ENCODE results near the gene ADAMTS17.

Gene ADAMTS17

GRCh38 chr15:100141311-100142001 lies 200.3 kb downstream of the ADAMTS17 start:
- Histone ChIP-seq H3K9me2 (replicated peaks; ENCODE audit: control insufficient read depth, low read length) (no peaks in the 10 kb centered on the region), H3K27me3 (ENCODE audit: control insufficient read depth, low read length) (no peaks in the 10 kb centered on the region), H3K9me3 (ENCODE audit: control insufficient read depth, insufficient read depth, low read length) (no peaks in the 10 kb centered on the region), H3K27ac (ENCODE audit: low read depth, low read length) (no peak overlapping the region), H3F3A (ENCODE audit: control insufficient read depth, insufficient read depth) (no peaks in the 10 kb centered on the region), H3K79me2 (ENCODE audit: control insufficient read depth, low read length) (no peaks in the 10 kb centered on the region), H3K4me2 (ENCODE audit: low read length) (no peak overlapping the region), H4K20me1 (ENCODE audit: control insufficient read depth, insufficient read depth, low read depth, low read length) (no peaks in the 10 kb centered on the region), H3K4me1 (ENCODE audit: control insufficient read depth, low read length) (no peaks in the 10 kb centered on the region), H3K36me3 (ENCODE audit: control insufficient read depth, low read length) (no peaks in the 10 kb centered on the region), H3K4me3 (ENCODE audit: low read length) (no peak overlapping the region)
- TF ChIP-seq, protein P1, sequence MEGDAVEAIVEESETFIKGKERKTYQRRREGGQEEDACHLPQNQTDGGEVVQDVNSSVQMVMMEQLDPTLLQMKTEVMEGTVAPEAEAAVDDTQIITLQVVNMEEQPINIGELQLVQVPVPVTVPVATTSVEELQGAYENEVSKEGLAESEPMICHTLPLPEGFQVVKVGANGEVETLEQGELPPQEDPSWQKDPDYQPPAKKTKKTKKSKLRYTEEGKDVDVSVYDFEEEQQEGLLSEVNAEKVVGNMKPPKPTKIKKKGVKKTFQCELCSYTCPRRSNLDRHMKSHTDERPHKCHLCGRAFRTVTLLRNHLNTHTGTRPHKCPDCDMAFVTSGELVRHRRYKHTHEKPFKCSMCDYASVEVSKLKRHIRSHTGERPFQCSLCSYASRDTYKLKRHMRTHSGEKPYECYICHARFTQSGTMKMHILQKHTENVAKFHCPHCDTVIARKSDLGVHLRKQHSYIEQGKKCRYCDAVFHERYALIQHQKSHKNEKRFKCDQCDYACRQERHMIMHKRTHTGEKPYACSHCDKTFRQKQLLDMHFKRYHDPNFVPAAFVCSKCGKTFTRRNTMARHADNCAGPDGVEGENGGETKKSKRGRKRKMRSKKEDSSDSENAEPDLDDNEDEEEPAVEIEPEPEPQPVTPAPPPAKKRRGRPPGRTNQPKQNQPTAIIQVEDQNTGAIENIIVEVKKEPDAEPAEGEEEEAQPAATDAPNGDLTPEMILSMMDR (IDR thresholded peaks at IDR 0.05; ENCODE audit: low read depth, low read length, poor library complexity, severe bottlenecking) = no peak
- no peak for TF ChIP-seq EZH2phosphoT487 (IDR thresholded peaks at IDR 0.05; ENCODE audit: borderline replicate concordance, low read length)

DNA sequence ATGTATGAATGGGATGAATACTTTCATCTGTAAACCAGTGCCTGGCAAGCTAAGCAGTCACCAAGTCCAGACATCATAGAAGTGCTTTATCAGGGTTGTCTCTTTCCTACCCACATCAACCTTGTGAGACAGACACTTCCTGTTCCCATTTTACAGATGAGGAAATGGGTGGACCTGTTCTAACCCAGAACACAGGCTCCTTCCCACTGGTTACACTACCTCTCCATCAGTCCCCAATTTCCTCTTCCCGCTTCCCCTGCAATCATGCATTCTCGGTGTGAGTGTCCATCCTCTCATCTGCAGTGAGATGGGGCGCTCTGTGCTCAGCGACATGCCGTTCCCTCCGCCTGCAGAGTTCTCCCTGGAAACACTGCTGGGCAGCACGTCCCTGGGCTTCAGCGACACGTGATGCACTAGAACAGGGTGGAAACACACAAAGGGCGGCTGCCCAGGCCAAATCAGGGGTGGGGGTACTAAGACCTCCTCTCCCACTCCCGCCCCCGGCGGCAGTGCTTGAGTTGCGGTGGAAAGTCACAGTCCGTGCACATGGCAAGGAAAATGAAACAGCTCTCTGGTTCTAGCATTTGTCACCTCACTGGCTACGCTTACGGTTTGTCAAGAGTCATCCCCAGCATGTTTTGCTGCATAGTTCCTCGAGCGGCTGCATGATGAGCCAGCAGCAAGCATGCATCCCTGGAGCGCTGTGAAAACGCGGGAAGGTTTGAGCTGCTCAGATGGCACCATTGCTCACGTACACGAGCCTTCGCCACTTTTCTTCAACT lies 201.1 kb downstream of the ADAMTS17 start:
- H3K9me2 ChIP-seq (replicated peaks; ENCODE audit: control insufficient read depth, low read length) = no peaks in the 10 kb centered on the region
- H3F3A ChIP-seq (ENCODE audit: control insufficient read depth, insufficient read depth) = no peaks in the 10 kb centered on the region
- no peaks in the 10 kb centered on the region for H3K79me2 ChIP-seq (ENCODE audit: control insufficient read depth, low read length)
- H3K27me3 ChIP-seq (ENCODE audit: control insufficient read depth, low read length) = no peaks in the 10 kb centered on the region
- no peak overlapping the region for H3K4me3 ChIP-seq (ENCODE audit: low read length)
- H4K20me1 ChIP-seq (ENCODE audit: control insufficient read depth, insufficient read depth, low read depth, low read length) = no peaks in the 10 kb centered on the region
- no peaks in the 10 kb centered on the region for H3K36me3 ChIP-seq (ENCODE audit: control insufficient read depth, low read length)
- no peaks in the 10 kb centered on the region for H3K4me1 ChIP-seq (ENCODE audit: control insufficient read depth, low read length)
- H3K4me2 ChIP-seq (ENCODE audit: low read length) = no peak overlapping the region
- no peaks in the 10 kb centered on the region for H3K9me3 ChIP-seq (ENCODE audit: control insufficient read depth, insufficient read depth, low read length)
- H3K27ac ChIP-seq (ENCODE audit: low read depth, low read length) = no peak overlapping the region
- TF ChIP-seq, protein P1 (IDR thresholded peaks at IDR 0.05; ENCODE audit: low read depth, low read length, poor library complexity, severe bottlenecking) = no peak
- TF ChIP-seq EZH2phosphoT487 (IDR thresholded peaks at IDR 0.05; ENCODE audit: borderline replicate concordance, low read length) = no peak

GRCh38 chr15:100134586-100134985 lies 207.2 kb downstream of the ADAMTS17 start:
- Histone ChIP-seq H3K9me3 (ENCODE audit: control insufficient read depth, insufficient read depth, low read length) (no peaks in the 10 kb centered on the region), H3K27ac (ENCODE audit: low read depth, low read length) (no peak overlapping the region), H4K20me1 (ENCODE audit: control insufficient read depth, insufficient read depth, low read depth, low read length) (no peaks in the 10 kb centered on the region), H3K9me2 (replicated peaks; ENCODE audit: control insufficient read depth, low read length) (no peaks in the 10 kb centered on the region), H3K79me2 (ENCODE audit: control insufficient read depth, low read length) (no peaks in the 10 kb centered on the region), H3K4me3 (ENCODE audit: low read length) (no peak overlapping the region), H3K27me3 (ENCODE audit: control insufficient read depth, low read length) (no peaks in the 10 kb centered on the region), H3K4me1 (ENCODE audit: control insufficient read depth, low read length) (no peaks in the 10 kb centered on the region), H3K4me2 (ENCODE audit: low read length) (no peak overlapping the region), H3F3A (ENCODE audit: control insufficient read depth, insufficient read depth) (no peaks in the 10 kb centered on the region), H3K36me3 (ENCODE audit: control insufficient read depth, low read length) (no peaks in the 10 kb centered on the region)
- TF ChIP-seq, protein P1 (IDR thresholded peaks at IDR 0.05; ENCODE audit: low read depth, low read length, poor library complexity, severe bottlenecking) = no peak
- TF ChIP-seq EZH2phosphoT487 (IDR thresholded peaks at IDR 0.05; ENCODE audit: borderline replicate concordance, low read length) = no peak

Data from DOHH2 (cell line).